ENCODE results near the gene RAMP3.

Gene RAMP3

GRCh38 chr7:45161138-45161537 lies 3.5 kb downstream of the RAMP3 start:
- no peak for TF ChIP-seq TEAD4 (IDR thresholded peaks at IDR 0.05)
- TF ChIP-seq FOXM1 (IDR thresholded peaks at IDR 0.05; ENCODE audit: borderline replicate concordance, low read depth), result no peak
- no peak for TF ChIP-seq EGR1 (IDR thresholded peaks at IDR 0.05)
- no peak for TF ChIP-seq TAF1 (IDR thresholded peaks at IDR 0.05; ENCODE audit: low read depth)
- TF ChIP-seq RAD21 (IDR thresholded peaks at IDR 0.05; ENCODE audit: low read depth), result no peak
- TF ChIP-seq YY1 (IDR thresholded peaks at IDR 0.05; ENCODE audit: low read depth), result no peak
- TF ChIP-seq TCF12 (IDR thresholded peaks at IDR 0.05; ENCODE audit: low read depth), result no peak
- no peak for TF ChIP-seq MAX (IDR thresholded peaks at IDR 0.05)
- TF ChIP-seq ZBTB7A (IDR thresholded peaks at IDR 0.05; ENCODE audit: low read depth), result no peak
- no peak for TF ChIP-seq USF1 (IDR thresholded peaks at IDR 0.05)
- no peak for TF ChIP-seq REST (IDR thresholded peaks at IDR 0.05; ENCODE audit: low read depth)
- no peak for TF ChIP-seq CEBPB (IDR thresholded peaks at IDR 0.05)

- no peak for TF ChIP-seq FOXM1 (IDR thresholded peaks at IDR 0.05; ENCODE audit: borderline replicate concordance, low read depth)
- no peak for TF ChIP-seq REST (IDR thresholded peaks at IDR 0.05; ENCODE audit: low read depth)
- TF ChIP-seq TAF1 (IDR thresholded peaks at IDR 0.05; ENCODE audit: low read depth), result no peak
- TF ChIP-seq USF1 (IDR thresholded peaks at IDR 0.05), result no peak
- no peak for TF ChIP-seq ZBTB7A (IDR thresholded peaks at IDR 0.05; ENCODE audit: low read depth)
- no peak for TF ChIP-seq CREB1 (IDR thresholded peaks at IDR 0.05; ENCODE audit: low read depth)
- TF ChIP-seq EGR1 (IDR thresholded peaks at IDR 0.05), result no peak
- no peak for TF ChIP-seq TEAD4 (IDR thresholded peaks at IDR 0.05)
- no peak for TF ChIP-seq YY1 (IDR thresholded peaks at IDR 0.05; ENCODE audit: low read depth)
- no peak for TF ChIP-seq TCF12 (IDR thresholded peaks at IDR 0.05; ENCODE audit: low read depth)
- TF ChIP-seq EP300 (IDR thresholded peaks at IDR 0.05; ENCODE audit: borderline replicate concordance), result no peak
These were observed 4.3 kb downstream of the RAMP3 start for GRCh38 chr7:45161842-45162241.

GRCh38 chr7:45162311-45162845 lies 4.8 kb downstream of the RAMP3 start:
- TF ChIP-seq TCF12 (IDR thresholded peaks at IDR 0.05; ENCODE audit: low read depth) (no peak), REST (IDR thresholded peaks at IDR 0.05; ENCODE audit: low read depth) (no peak), NFIC (IDR thresholded peaks at IDR 0.05) (no peak), TEAD4 (IDR thresholded peaks at IDR 0.05) (no peak), CEBPB (IDR thresholded peaks at IDR 0.05) (no peak), YY1 (IDR thresholded peaks at IDR 0.05; ENCODE audit: low read depth) (no peak), CREB1 (IDR thresholded peaks at IDR 0.05; ENCODE audit: low read depth) (no peak), EGR1 (IDR thresholded peaks at IDR 0.05) (no peak), ZBTB7A (IDR thresholded peaks at IDR 0.05; ENCODE audit: low read depth) (no peak), EP300 (IDR thresholded peaks at IDR 0.05; ENCODE audit: borderline replicate concordance) (no peak)

GRCh38 chr7:45162943-45163691 lies 5.5 kb downstream of the RAMP3 start:
- TF ChIP-seq REST (IDR thresholded peaks at IDR 0.05; ENCODE audit: low read depth) (no peak), TCF12 (IDR thresholded peaks at IDR 0.05; ENCODE audit: low read depth) (no peak), MAX (IDR thresholded peaks at IDR 0.05) (no peak), USF1 (IDR thresholded peaks at IDR 0.05) (no peak), RAD21 (IDR thresholded peaks at IDR 0.05; ENCODE audit: low read depth) (no peak), EGR1 (IDR thresholded peaks at IDR 0.05) (no peak), CREB1 (IDR thresholded peaks at IDR 0.05; ENCODE audit: low read depth) (no peak), ZBTB7A (IDR thresholded peaks at IDR 0.05; ENCODE audit: low read depth) (no peak), CEBPB (IDR thresholded peaks at IDR 0.05) (no peak), NFIC (IDR thresholded peaks at IDR 0.05) (no peak), TEAD4 (IDR thresholded peaks at IDR 0.05) (no peak), YY1 (IDR thresholded peaks at IDR 0.05; ENCODE audit: low read depth) (no peak), FOXM1 (IDR thresholded peaks at IDR 0.05; ENCODE audit: borderline replicate concordance, low read depth) (no peak), TAF1 (IDR thresholded peaks at IDR 0.05; ENCODE audit: low read depth) (no peak), EP300 (IDR thresholded peaks at IDR 0.05; ENCODE audit: borderline replicate concordance) (no peak)
